Stimulated activated CD8-positive, alpha-beta memory T cell treated with anti-CD3 and anti-CD28 coated beads, Interleukin-7, amount 100 ng/mL, for 4 hours (primary cell): ENCODE data around the gene PPP3CA.
"Not testable (repeated sequence)": the region's sequence is repeated elsewhere in the genome, so short reads cannot be mapped to it uniquely, and the experiment has no call there.

Source experiments
- DNase-seq, 2 donors: peaks; one replicate each; pipeline ENCODE4 v3.0.0-alpha.2; 2020; ENCODE audit warnings: low read depth in 2 of 2

PPP3CA gene

GRCh38 chr4:101000496-101000895 lies 346.8 kb downstream of the PPP3CA start:
- no peak for DNase-seq

- no peak for DNase-seq
These were observed 351.7 kb downstream of the PPP3CA start for GRCh38 chr4:100995671-100996070.

GRCh38 chr4:100995002-100995401 lies 352.3 kb downstream of the PPP3CA start:
- DNase-seq, result not testable (repeated sequence)

GRCh38 chr4:100991332-100992069 lies 355.8 kb downstream of the PPP3CA start:
- not testable (repeated sequence) for DNase-seq

GRCh38 chr4:100989401-100989800 lies 357.9 kb downstream of the PPP3CA start:
- no peak for DNase-seq

GRCh38 chr4:100988876-100989275 lies 358.4 kb downstream of the PPP3CA start:
- no peak for DNase-seq

GRCh38 chr4:100986360-100986868 lies 360.9 kb downstream of the PPP3CA start:
- DNase-seq, result no peak

GRCh38 chr4:100985576-100985975 lies 361.8 kb downstream of the PPP3CA start:
- DNase-seq, result no peak

GRCh38 chr4:100984901-100985300 lies 362.4 kb downstream of the PPP3CA start:
- no peak for DNase-seq

GRCh38 chr4:100983426-100983825 lies 363.9 kb downstream of the PPP3CA start:
- no peak for DNase-seq

GRCh38 chr4:100982345-100982744 lies 365.0 kb downstream of the PPP3CA start:
- no peak for DNase-seq

- DNase-seq, result no peak
These were observed 365.7 kb downstream of the PPP3CA start for GRCh38 chr4:100981447-100982204.

- no peak for DNase-seq
These were observed 367.6 kb downstream of the PPP3CA start for GRCh38 chr4:100979736-100980135.

GRCh38 chr4:100977746-100978397 lies 369.5 kb downstream of the PPP3CA start:
- DNase-seq, result no peak

GRCh38 chr4:100977274-100977673 lies 370.1 kb downstream of the PPP3CA start:
- no peak for DNase-seq
